Activated naive CD8-positive, alpha-beta T cell treated with anti-CD3 and anti-CD28 coated beads for 36 hours (primary cell): ENCODE results near the gene GLYATL2. TPM values are rescaled to one million over a fixed set of nuclear protein-coding genes. Genes with fewer than 3 reads are reported as not detected.

Source experiments
- DNase-seq: peaks from one replicate; pipeline ENCODE4 v3.0.0; 2021
- H3K27ac Mint-ChIP-seq: one replicate; pipeline ENCODE4 v1.8.0; 2022; ENCODE audit warnings: mild to moderate bottlenecking, moderate library complexity, mixed read lengths
- H3K27me3 Mint-ChIP-seq: one replicate; pipeline ENCODE4 v1.8.0; 2022; ENCODE audit warnings: mild to moderate bottlenecking, mixed read lengths
- H3K36me3 Mint-ChIP-seq: one replicate; pipeline ENCODE4 v1.8.0; 2021; ENCODE audit warnings: mild to moderate bottlenecking, mixed read lengths
- H3K4me1 Mint-ChIP-seq: one replicate; pipeline ENCODE4 v1.8.0; 2021; ENCODE audit warnings: mixed read lengths
- H3K4me3 Mint-ChIP-seq: one replicate; pipeline ENCODE4 v1.8.0; 2022; ENCODE audit warnings: mild to moderate bottlenecking, moderate library complexity, mixed read lengths
- H3K9me3 Mint-ChIP-seq: one replicate; pipeline ENCODE4 v1.8.0; 2022; ENCODE audit warnings: mixed read lengths
- total RNA-seq, 2 experiments: library from RNA; stranded (reverse); gene quantifications; one replicate each; pipeline ENCODE4 v1.2.3, GENCODE V29; 2021

The GLYATL2 gene
- total RNA-seq, 2 experiments from 2014 or later = not detected

GRCh38 chr11:58830673-58831301, 13.7 kb downstream of the GLYATL2 start:
- no peaks in the 10 kb centered on the region for H3K36me3 Mint-ChIP-seq
- no peak overlapping the region for H3K27ac Mint-ChIP-seq
- no peak for DNase-seq
- H3K9me3 Mint-ChIP-seq = peaks cover 1% of the 10 kb centered on the region
- no peak overlapping the region for H3K4me3 Mint-ChIP-seq
- peaks cover 22% of the 10 kb centered on the region for H3K27me3 Mint-ChIP-seq
- no peaks in the 10 kb centered on the region for H3K4me1 Mint-ChIP-seq

- H3K36me3 Mint-ChIP-seq = peaks cover 2% of the 10 kb centered on the region
- no peak overlapping the region for H3K27ac Mint-ChIP-seq
- H3K27me3 Mint-ChIP-seq = peaks cover 15% of the 10 kb centered on the region
- no peaks in the 10 kb centered on the region for H3K4me1 Mint-ChIP-seq
- H3K4me3 Mint-ChIP-seq = no peak overlapping the region
- DNase-seq = no peak
- peaks cover 1% of the 10 kb centered on the region for H3K9me3 Mint-ChIP-seq
Measured at GRCh38 chr11:58829786-58830185, 14.7 kb downstream of the GLYATL2 start.

GRCh38 chr11:58813693-58814092, 30.8 kb downstream of the GLYATL2 start:
- no peak overlapping the region for H3K4me3 Mint-ChIP-seq
- peaks cover 15% of the 10 kb centered on the region for H3K9me3 Mint-ChIP-seq
- no peak overlapping the region for H3K27ac Mint-ChIP-seq
- H3K36me3 Mint-ChIP-seq = peaks cover 6% of the 10 kb centered on the region
- DNase-seq = no peak
- H3K4me1 Mint-ChIP-seq = no peaks in the 10 kb centered on the region
- H3K27me3 Mint-ChIP-seq = peaks cover 21% of the 10 kb centered on the region

- Mint-ChIP-seq H3K27ac (no peak overlapping the region), H3K36me3 (peaks cover 6% of the 10 kb centered on the region), H3K4me1 (no peaks in the 10 kb centered on the region), H3K9me3 (peaks cover 6% of the 10 kb centered on the region), H3K27me3 (peaks cover 14% of the 10 kb centered on the region), H3K4me3 (no peak overlapping the region)
- DNase-seq = no peak
Measured at GRCh38 chr11:58811499-58811898, 33.0 kb downstream of the GLYATL2 start.

DNA sequence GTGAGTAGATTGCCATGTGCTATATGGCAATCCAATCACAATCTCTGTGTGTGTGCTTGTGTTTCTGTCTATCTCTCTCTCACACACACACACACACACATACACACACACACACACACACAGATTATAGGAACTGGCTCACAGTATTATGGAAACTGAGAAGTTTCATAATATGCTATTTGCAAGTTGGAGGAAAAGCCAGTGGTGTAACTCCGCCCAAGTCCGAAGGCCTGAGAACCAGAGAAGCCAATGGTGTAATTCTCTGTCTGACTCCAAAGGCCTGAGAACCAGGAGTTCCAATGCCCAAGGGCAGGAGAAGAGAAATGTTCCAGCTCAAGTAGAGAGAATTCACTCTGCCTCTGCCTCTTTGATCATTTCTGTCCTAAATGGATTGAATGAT, 37.2 kb downstream of the GLYATL2 start:
- no peak overlapping the region for H3K27ac Mint-ChIP-seq
- DNase-seq = no peak
- no peaks in the 10 kb centered on the region for H3K9me3 Mint-ChIP-seq
- peaks cover under 1% of the 10 kb centered on the region for H3K36me3 Mint-ChIP-seq
- H3K4me1 Mint-ChIP-seq = no peaks in the 10 kb centered on the region
- peaks cover 12% of the 10 kb centered on the region for H3K27me3 Mint-ChIP-seq
- H3K4me3 Mint-ChIP-seq = no peak overlapping the region

- Mint-ChIP-seq H3K9me3 (no peaks in the 10 kb centered on the region), H3K27ac (no peak overlapping the region)
Measured at GRCh38 chr11:58805065-58805464, 39.4 kb downstream of the GLYATL2 start.

DNA sequence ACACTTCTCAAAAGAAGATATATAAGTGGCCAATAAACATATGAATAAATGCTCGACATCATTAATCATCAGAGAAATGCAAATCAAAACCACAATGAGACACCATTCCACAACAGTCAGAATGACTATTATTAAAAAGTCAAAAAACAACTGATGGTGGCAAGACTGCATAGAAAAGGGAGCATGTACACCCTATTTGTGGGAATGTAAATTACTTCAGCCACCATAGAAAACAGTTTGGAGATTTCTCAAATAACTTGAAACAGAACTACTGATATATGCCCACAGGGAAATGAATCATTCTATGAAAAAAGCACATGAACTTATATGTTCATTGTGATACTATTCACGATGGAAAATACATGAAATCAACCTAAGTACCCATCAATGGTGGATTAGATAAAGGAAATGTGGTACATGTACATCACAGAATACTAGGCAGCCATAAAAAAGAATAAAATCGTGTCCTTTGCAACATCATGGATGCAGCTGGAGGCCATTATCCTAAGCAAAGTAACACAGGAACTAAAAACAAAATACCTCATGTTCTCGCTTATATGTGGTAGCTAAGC, 42.4 kb downstream of the GLYATL2 start:
- no peaks in the 10 kb centered on the region for H3K9me3 Mint-ChIP-seq
- no peaks in the 10 kb centered on the region for H3K4me1 Mint-ChIP-seq
- H3K27ac Mint-ChIP-seq = no peak overlapping the region
- peaks cover 2% of the 10 kb centered on the region for H3K36me3 Mint-ChIP-seq
- peaks cover 33% of the 10 kb centered on the region for H3K27me3 Mint-ChIP-seq
- DNase-seq = no peak
- H3K4me3 Mint-ChIP-seq = no peak overlapping the region

More at GRCh38 chr11:58805065-58805464, 39.4 kb downstream of the GLYATL2 start:
- H3K27me3 Mint-ChIP-seq = peaks cover 21% of the 10 kb centered on the region
- H3K4me1 Mint-ChIP-seq = no peaks in the 10 kb centered on the region
- no peak overlapping the region for H3K4me3 Mint-ChIP-seq
- no peak for DNase-seq
- peaks cover 2% of the 10 kb centered on the region for H3K36me3 Mint-ChIP-seq

- Mint-ChIP-seq H3K27me3 (peaks cover 38% of the 10 kb centered on the region), H3K9me3 (no peaks in the 10 kb centered on the region), H3K4me1 (no peaks in the 10 kb centered on the region), H3K36me3 (peaks cover 2% of the 10 kb centered on the region), H3K27ac (no peak overlapping the region), H3K4me3 (no peak overlapping the region)
- DNase-seq = no peak
Measured at GRCh38 chr11:58801302-58801701, 43.2 kb downstream of the GLYATL2 start.

DNA sequence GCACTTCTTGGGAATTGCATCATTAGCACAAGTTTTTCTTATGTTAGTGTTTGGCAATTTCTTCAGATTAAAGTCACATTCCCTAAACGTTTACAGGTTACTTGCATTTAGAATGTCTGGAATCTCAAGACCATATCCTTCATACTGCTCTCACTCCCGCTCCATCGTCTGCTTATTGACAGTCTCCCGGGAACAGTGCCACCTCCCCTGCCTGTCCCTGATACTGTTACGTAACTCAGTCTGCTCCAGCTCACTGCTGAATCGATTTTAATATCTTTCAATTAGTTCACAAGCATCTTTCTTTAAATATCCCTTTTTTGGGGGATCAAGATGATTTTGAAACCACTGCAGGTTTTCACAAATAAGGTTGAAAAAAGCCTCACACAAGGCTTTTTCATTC, 48.2 kb downstream of the GLYATL2 start:
- Mint-ChIP-seq H3K4me3 (no peak overlapping the region), H3K9me3 (peaks cover 2% of the 10 kb centered on the region)

GRCh38 chr11:58788355-58789023, 56.0 kb downstream of the GLYATL2 start:
- no peak overlapping the region for H3K27ac Mint-ChIP-seq
- no peaks in the 10 kb centered on the region for H3K9me3 Mint-ChIP-seq

More for the DNA sequence above, 48.2 kb downstream of the GLYATL2 start:
- H3K36me3 Mint-ChIP-seq = no peaks in the 10 kb centered on the region
- no peak for DNase-seq
- H3K27ac Mint-ChIP-seq = no peak overlapping the region
- H3K27me3 Mint-ChIP-seq = peaks cover 38% of the 10 kb centered on the region
- no peaks in the 10 kb centered on the region for H3K4me1 Mint-ChIP-seq

GRCh38 chr11:58787903-58788302, 56.6 kb downstream of the GLYATL2 start:
- no peak for DNase-seq
- Mint-ChIP-seq H3K9me3 (no peaks in the 10 kb centered on the region), H3K4me1 (no peaks in the 10 kb centered on the region), H3K27me3 (no peaks in the 10 kb centered on the region), H3K36me3 (no peaks in the 10 kb centered on the region), H3K27ac (no peak overlapping the region), H3K4me3 (no peak overlapping the region)

More at GRCh38 chr11:58788355-58789023, 56.0 kb downstream of the GLYATL2 start:
- Mint-ChIP-seq H3K4me3 (no peak overlapping the region), H3K27me3 (no peaks in the 10 kb centered on the region), H3K4me1 (no peaks in the 10 kb centered on the region), H3K36me3 (no peaks in the 10 kb centered on the region)
- peak; percentile 18 for DNase-seq

DNA sequence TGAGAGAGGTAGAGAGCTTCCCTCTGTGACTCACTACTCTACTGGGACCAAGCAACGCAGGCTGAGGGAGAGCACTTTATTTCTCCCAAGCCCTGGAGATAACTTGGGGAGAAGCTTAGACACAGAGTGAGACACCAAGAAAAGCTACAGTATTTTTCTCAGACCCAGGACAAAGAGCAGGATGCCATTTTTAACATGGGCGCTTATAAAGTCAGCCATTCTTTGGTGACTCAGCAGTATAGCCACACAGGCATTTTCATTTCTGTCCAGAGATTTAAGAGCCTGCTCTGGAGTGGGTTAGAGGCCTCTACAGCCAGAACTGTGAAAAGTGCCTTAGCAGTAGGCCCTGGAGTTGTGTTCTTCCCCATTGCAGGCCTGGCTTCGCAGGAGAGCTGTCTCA, 57.8 kb downstream of the GLYATL2 start:
- no peaks in the 10 kb centered on the region for H3K4me1 Mint-ChIP-seq
- H3K9me3 Mint-ChIP-seq = no peaks in the 10 kb centered on the region
- no peaks in the 10 kb centered on the region for H3K27me3 Mint-ChIP-seq
- no peaks in the 10 kb centered on the region for H3K36me3 Mint-ChIP-seq
- H3K27ac Mint-ChIP-seq = no peak overlapping the region
- DNase-seq = no peak
- H3K4me3 Mint-ChIP-seq = no peak overlapping the region

GRCh38 chr11:58784995-58785394, 59.5 kb downstream of the GLYATL2 start:
- no peak for DNase-seq
- Mint-ChIP-seq H3K27me3 (no peaks in the 10 kb centered on the region), H3K36me3 (no peaks in the 10 kb centered on the region), H3K4me1 (no peaks in the 10 kb centered on the region), H3K4me3 (no peak overlapping the region), H3K27ac (no peak overlapping the region), H3K9me3 (peaks cover 6% of the 10 kb centered on the region)
